Limb (tissue), 2 donors: Measurements from ENCODE around the gene GADL1.

Source experiments
- DNase-seq, 2 donors: peaks; one replicate each; pipeline ENCODE4 v3.0.0-alpha.2; 2016; ENCODE audit errors: extremely low spot score in 2 of 2

The GADL1 gene, protein sequence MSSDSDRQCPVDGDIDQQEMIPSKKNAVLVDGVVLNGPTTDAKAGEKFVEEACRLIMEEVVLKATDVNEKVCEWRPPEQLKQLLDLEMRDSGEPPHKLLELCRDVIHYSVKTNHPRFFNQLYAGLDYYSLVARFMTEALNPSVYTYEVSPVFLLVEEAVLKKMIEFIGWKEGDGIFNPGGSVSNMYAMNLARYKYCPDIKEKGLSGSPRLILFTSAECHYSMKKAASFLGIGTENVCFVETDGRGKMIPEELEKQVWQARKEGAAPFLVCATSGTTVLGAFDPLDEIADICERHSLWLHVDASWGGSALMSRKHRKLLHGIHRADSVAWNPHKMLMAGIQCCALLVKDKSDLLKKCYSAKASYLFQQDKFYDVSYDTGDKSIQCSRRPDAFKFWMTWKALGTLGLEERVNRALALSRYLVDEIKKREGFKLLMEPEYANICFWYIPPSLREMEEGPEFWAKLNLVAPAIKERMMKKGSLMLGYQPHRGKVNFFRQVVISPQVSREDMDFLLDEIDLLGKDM

DNA sequence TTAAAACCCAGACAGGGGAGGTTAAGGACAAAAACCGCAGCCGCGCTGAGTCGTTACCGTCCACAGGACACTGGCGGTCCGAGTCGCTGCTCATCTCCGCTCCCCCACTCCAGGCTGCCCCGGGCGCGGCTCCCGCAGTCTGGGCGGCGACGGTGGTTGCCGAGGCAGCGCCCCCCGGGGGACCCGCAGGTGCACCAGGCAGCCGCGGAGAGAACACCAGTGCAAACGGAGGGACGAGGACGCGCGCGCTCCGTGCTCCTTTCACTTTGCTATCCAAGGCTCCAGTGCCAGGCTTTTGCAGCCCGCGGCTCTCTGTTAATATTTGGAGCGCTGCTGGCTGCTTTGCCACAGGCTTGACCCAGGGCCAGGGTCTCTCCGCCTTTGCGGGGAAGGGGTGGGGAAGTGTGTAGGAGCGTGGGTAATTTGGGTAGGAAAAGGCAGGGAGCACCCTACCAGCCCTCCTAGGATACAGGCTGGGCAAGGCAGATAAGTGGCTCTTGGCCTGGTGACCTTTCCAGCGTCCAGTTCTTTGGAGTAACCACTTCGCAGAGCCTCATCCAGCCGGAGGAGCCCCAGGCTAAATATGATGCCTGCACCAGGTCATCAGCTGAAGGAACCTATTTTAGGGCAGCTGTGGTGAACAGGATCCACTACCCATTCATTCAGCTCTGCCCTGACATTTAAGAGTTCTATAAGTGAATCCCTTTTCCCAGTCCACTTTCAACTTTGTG lies at the start of gene GADL1:
Gene GADL1, minus strand, starts transcription at position 141 of the 731 bp plus-strand sequence. Its CDS starts 47 bp downstream, at position 94.
- peak; percentile 18 to 68 for DNase-seq

DNA sequence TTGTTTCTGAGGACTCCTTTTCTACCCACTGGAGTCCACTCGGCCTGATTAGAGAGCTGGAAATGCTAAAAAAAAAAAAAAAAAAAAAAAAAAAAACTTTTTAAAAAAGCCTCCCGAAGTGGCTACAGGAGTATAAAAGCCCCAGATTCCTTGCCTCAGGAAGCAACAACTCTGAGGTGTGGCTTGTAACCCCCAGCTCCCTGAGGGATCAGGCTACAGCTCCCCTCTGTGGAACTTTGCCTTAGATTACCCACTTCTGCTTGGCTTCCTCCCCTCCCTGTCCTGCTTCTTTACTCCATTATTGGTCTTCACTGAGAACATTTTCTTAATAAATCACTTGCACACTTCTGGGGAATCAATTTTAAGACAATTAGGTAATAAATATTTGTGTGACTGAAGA lies 49.7 kb upstream of the GADL1 start:
- DNase-seq = no peak

DNA sequence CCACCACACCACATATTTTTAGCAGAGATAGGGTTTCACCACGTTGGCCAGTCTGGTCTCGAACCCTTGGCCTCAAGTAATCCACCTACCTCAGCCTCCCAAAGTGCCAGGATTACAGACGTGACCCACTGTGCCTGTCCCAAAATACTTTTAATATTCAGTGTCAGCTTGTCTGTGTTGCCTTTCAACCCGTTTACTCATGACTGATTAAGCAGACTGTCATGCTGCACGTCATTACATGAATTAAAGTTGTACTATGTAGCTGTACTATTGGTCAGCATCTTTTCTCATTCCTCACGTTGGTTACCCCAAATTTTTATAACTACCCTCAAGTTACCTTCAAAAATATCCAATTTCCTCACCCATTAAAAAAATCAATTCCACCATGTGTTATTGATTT lies 48.7 kb upstream of the GADL1 start:
- no peak for DNase-seq

DNA sequence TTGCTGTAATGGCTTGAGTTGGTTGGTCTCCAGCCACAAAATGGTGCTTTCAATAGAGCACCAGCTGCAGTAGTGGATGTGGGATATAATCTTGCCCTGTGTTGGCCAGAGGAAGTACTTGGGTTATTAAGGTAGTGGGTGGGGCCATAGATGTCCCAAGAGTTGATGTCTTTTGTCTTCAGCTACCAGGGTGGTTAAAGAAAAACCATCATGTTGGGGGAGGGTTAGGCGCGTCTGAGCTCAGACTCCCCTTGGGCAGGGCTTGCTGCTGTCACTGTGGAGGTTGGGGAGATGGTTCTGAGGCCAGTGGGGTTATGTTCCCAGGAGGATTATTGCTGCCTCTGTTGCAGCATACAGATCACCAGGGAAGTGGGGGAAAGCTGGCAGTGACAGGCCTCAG lies 46.9 kb upstream of the GADL1 start:
- no peak for DNase-seq

DNA sequence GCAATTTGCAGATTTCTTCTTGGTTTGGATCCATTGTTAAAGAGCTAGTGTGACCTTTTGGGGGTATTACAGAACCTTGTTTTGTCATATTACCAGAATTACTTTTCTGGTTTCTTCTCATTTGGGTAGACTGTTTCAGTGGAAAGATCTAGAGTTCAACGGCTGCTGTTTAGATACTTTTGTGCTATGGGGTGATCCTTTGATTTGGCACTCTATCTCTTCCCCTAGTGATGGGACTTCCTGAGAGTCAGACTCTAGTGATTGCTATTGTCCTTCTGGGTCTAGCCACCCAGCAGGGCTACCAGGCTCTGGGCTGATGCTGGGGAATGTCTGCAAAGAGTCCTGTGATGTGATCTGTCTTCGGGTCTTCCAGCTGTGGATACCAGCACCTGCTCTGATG lies 46.3 kb upstream of the GADL1 start:
- no peak for DNase-seq

DNA sequence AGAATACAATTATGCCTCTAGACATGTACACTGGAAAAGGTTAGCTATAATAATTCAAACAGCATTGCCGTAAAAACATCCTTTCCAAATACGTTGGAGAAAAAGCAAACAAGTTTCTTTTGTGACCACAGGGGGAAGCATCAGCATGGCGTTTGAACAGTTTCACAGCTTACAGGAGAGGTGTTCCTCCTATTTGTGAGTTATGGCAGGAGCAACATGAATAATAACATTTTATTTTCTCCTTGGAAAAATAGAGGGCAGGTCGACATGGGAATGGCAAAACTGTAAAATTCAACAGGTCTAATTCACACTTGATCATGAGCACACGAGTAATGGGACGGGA lies 39.7 kb upstream of the GADL1 start:
- peak in 1 of 2 donors; percentile 57 for DNase-seq

DNA sequence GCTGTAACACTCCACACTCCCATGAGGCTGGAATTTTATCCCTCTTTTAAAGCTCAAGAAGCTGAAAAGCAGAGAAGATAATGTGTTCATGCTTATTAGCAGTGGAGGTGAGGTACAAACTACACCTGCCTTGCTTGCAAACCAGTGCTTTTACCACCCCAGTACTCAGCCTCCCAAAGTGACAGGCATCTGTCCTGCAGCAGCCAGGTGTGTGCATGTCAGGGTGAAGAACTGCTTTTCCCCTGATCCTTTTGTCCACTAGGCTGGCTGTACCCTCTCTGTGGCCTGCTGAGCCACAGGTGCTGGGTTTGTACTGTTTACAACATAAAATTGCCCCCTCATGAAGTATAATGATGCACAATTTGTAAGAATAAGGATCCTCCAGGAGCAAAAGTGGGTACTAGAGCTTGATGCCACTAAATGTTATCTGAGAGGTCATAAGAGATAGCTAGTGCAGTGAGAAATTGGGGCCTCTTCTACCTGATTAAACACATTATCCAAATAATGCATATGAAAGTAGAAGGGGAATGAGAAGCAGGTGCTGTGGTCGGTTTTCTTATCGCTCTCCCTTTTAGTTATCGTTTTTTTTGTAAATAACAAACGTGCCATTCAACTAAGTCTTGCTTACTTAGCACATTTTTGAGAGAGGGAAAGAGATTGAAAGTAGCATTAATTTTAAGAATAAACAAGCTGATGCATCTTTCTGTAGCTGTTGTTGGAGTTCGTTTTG lies 39.2 kb upstream of the GADL1 start:
- DNase-seq = no peak

DNA sequence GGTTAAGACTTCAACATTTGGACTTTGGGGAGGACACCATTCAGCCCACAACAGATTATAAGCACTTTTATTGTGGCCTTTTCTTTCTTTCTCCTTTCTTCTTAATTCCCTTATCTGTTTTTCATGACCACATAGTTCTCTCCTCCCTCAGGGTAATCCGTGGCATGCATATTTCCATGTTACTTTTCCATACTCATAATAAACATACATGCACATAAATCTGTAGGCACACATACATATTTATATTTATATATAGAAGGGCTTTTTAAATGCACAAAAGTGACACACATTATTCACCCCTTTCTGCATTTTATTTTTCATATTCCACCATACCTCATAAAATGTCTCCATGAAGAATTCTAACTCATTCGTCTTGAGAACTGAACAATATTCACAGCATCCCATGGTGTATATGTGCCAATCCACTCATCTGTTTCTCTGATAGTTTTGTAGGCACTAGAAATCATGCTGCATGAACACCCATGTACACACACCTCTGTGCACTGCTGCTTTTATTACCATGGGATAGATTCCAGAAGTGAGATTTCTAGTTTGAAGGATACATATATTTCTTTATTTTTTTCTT lies 38.1 kb upstream of the GADL1 start:
- DNase-seq = no peak

DNA sequence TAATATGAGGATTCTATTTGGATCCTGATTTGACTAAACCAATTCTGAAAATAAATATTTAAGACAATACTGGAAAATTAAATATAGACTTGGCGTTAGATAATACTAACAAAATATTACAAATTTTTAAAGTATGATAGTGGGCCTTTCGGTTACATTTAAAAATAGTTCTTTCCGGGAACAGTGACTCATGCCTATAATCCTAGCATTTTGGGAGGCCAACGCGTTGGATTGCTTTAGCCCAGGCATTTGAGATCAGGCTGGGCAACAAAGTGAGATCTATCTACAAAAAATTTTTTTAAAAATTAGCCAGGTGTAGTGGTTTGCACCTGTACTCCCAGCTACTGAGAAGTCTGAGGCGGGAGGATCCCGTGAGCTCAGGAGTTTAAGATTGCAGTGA lies 30.3 kb upstream of the GADL1 start:
- DNase-seq = no peak

DNA sequence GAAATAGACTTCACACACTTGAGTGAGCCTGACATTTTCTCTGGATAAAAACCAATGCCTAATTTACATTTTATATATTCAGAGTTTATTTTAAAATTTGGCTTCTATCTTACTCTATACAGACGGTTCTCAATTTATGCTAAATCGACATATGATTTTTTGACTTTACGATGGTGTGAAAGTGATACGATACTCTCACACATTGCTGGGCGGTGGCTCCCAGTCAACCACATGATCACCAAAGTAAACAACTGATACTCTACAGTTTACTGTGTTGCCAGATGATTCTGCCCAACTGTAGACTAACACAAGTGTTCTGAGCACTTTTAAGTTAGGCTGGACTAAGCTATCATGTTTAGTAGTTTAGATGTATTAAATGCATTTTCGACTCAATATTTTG lies 25.1 kb upstream of the GADL1 start:
- DNase-seq = no peak

DNA sequence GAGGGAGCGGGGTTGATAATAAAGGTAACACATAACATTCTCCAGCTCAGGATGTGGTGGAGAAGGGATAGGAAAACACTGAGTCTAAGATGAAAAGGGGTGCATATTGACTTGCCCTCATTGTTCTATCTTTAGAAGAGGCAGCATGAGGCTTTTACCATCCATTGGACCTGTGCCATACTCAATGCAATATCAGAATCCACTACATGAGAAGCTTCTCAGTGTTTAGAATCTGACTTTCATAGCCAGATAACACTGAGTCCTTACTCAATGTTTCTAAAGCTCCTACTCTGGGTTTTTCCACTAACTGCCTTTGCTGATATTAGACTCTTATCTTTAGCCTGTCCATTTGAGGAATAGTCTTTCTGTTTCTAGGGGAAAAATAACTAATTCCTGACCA lies 24.3 kb upstream of the GADL1 start:
- DNase-seq = no peak

DNA sequence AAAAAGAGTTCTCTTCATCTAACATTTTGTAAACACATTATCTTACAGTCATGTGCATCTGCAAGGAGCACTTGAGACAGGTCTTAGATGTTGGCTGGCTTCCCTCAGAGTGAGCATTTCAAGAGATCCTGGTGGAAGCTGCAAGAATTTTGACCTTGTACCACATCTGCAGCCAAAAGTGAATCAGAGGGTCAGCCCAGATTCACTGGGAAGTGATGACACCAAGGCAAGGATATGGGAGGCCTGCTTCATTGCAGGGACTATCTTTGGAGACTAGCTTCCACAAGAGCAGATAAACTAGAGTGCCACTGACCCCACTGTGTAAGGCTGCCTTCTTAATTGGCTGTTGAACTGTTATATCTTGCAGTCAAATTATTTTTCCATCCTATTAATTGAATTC lies 21.3 kb upstream of the GADL1 start:
- no peak for DNase-seq

DNA sequence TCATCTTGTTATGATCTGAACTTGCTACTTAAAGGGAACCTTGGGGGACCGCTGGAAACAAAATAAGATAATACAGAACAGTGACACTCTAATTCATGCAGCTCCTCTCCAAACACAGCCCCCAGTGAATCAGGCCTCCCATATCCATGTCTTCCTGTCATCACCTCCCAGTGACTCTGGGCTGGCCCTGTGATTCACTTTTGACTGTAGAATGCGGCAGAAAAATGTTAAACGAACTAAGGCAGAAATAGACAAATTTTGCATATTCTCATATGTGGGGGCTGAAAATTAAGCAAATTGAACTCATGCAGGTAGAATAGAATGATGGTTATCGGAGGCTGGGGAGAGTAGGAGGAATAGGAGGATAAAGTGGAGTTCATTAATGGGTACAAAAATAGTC lies 20.2 kb upstream of the GADL1 start:
- no peak for DNase-seq

DNA sequence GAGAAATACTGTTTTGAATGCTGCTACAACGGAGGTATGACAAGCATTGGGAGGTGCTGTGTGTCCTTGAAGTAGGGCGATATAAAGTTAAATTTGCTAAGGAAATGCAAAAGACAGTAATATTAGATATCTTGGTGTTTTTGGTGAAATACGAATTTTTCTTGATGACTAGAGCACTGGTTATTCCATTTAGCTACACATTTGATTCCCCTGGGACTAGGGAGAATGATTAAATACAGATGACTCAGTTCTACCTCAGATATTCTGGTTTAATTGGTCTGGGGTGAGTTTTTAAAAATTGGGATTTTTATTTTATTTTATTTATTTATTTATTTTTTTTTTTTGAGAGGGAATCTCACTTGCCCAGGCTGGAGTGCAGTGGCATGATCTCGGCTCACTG lies 18.7 kb upstream of the GADL1 start:
- no peak for DNase-seq

DNA sequence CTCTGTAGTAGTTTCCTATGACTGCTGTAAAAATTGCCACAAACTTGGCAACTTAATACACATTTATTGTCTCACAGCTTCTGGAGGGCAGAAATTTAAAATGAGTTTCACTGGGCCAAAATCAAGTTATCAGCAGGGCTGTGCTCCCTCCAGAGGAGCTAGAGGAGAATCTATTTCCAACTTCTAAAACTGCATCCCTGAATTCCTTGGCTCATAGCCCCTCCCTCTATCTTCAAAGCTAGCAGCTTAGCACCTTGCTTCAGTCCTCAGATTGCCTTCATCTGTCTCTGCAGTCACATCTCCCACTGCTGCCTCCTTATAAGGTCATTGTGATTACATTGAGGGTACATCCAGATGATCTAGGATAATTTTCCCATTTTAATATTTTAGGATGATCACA lies 17.8 kb upstream of the GADL1 start:
- DNase-seq = no peak

DNA sequence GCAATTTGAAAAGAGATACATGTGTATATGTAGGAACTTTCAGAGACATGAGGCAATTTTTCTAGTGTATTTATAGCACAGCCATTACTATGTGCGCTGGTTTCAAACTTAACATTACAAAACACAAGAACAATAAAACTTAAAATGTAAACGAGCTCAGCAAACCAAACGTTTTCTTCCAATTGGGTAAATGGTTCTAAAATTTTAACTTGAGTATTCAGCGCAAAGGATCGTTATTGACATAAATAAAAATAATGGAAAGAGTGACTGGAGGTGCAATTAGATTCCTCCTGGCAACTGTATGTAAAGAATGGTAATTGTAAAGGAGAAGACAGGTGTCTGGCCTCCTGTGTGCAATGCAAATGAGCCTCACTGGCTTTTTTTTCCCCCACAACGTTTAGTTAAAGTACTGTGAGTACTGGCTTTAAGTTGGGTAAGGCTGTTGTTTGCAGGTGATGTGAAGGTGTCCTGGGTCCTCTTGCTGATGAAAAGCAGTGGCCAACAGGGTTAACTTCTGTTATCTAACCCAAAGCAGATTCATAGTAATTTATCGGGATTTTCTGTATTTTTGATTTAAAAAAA lies 14.1 kb upstream of the GADL1 start:
- no peak for DNase-seq

DNA sequence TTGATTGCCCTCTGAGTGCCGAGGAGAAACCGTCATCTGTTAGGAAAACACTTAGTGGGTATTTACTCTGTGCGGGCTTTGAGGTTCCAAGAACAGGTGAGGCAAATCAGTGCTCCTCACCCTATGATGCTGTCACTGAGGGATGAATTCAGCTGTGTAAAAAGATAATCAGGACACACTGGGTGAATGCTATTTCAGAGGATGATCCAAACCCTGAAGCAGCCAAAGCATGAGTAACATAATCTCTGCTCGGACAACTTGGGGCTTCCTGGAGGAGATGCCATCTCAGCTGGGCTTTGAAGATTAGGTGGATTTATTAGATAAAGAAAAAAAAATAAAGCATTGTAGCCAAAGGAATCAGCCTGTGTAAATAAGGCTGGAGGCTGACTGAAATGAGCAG lies 10.5 kb upstream of the GADL1 start:
- DNase-seq = no peak

DNA sequence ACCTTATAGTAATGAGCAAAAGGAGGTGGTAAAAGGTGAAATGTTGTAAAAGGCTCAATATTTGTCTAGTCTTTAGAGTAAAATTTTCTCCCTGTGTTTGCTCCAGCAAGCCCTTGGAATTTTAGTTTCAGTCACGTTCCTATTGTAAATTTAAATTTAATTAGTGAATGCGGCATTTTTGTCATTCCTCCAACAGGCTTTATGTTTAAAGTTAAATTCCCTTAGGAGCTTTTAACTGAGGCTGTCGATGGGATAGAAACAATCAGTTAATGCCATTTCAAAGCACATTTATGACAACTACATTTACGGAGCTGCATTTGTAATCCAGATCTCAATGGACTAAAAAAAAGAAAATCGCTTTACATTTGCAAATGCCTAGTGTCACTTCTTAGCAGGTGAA lies 868 bp upstream of the GADL1 start:
- no peak for DNase-seq

DNA sequence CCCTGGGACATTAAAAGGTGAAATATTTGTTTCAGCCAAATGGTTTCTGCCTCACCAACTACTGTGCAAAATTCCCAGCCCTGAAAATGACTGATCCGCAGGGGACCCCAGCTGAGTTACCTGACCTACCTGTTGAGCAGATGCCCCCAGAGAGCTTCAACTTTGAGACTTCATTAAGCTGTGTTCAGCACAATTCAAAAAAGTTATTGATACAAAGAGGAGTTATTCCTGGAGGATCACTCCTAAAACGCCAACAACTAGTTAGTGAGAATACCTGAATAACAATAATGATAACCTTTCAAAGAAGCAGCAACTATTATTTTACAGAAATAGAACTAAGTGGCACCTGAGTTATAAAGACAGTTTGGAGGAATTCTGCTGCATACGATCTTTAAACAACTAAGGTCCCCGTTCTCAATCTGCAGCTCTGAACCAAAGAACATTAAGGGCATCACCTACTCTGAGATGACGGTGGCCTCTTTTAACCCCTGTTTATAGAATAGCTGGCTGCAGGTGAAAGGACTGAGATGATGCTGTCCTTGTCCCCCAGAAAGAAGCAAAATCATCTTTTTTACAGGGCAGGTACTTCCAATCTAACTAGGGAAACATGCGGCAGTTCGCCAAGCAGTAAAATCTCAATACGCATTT lies 659 bp downstream of the GADL1 start:
- DNase-seq = no peak

DNA sequence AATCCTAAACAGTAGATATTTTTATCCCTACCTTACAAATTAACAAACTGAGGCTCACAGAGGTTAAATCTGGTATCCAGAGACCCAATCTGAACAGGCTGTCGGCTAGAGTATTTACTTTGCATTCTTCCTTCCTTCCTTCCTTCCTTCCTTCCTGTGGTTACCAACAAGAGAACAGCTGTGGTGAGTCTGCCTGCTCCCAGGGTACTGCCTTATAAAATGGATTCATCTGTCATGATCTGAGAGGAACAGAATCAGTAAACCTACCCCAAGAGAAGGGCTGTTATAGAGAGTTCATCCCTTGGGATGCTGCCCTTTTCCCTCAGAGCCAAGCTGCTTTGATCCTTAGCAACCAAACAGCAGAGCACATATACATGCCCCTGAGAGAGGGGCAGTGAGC lies 3.6 kb downstream of the GADL1 start:
- no peak for DNase-seq

DNA sequence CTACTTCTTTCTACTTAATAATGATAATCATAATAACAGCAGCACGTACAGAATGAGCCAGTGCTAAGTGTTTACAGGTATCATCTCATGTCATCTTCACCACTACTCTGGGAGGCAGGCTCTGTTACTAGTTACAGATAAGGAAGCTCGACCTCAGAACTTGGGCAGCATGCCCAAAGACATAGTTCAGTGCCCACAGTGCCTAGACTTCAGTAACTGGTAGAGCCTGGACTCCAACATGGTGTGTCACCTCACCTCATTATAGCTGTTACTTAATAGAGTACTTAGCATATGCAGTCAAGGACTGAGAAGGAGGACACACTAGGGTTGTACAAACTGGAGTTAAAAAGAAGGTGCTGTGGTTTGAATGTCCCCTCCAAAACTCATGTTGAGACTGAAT lies 7.6 kb downstream of the GADL1 start:
- no peak for DNase-seq
